ENCODE results near the gene FSD2.

DNA sequence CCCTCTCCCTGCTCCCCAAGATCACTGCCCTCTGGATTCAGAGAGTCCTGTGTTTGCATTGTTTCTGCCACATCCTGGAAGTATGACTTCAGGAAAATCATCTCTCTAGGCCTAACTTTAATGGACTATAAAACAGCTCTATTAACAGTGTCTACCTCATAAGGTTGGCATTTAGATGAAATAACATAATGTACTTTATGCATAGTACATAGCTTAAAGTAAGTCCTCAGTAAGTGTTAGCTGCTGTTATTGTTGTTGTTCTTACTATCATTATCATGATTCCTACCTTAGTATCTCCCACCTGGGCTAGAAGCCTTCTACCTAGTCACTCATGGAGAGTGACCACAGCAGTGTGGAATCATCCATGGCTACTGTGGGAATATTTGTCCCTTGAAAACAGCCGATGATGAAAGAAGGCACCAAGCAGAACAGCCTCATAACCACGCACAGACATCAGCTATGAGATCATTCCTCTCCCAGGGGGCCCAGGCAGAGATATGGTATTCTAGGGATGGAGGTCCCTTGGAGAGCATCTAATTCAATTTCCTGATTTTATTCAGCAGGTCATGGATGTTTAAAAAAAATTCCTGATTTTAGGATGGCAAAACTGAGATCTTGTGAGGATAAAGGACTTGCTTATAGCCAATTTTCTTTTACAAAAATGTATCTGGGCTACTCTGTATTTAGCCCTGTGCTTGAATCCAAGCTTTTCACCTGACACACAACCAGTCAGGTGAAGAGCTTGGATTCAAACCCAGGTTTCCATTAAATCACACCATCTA lies 1.9 kb downstream of the FSD2 start:
- no peak for TF ChIP-seq POLR2AphosphoS5 (IDR thresholded peaks at IDR 0.05; ENCODE audit: low read depth, low read length)
- TF ChIP-seq, protein P1, sequence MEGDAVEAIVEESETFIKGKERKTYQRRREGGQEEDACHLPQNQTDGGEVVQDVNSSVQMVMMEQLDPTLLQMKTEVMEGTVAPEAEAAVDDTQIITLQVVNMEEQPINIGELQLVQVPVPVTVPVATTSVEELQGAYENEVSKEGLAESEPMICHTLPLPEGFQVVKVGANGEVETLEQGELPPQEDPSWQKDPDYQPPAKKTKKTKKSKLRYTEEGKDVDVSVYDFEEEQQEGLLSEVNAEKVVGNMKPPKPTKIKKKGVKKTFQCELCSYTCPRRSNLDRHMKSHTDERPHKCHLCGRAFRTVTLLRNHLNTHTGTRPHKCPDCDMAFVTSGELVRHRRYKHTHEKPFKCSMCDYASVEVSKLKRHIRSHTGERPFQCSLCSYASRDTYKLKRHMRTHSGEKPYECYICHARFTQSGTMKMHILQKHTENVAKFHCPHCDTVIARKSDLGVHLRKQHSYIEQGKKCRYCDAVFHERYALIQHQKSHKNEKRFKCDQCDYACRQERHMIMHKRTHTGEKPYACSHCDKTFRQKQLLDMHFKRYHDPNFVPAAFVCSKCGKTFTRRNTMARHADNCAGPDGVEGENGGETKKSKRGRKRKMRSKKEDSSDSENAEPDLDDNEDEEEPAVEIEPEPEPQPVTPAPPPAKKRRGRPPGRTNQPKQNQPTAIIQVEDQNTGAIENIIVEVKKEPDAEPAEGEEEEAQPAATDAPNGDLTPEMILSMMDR (IDR thresholded peaks at IDR 0.05; ENCODE audit: control extremely low read depth in 1 of 3, insufficient read depth in 1 of 3, low read depth in 1 of 3, low read length in 3 of 3), result no peak
- no peak for TF ChIP-seq POLR2A (IDR thresholded peaks at IDR 0.05; ENCODE audit: control extremely low read depth in 1 of 2, low read depth in 2 of 2, low read length in 2 of 2)
- no peak for TF ChIP-seq GABPA (IDR thresholded peaks at IDR 0.05; ENCODE audit: borderline replicate concordance, insufficient read depth, low read length)
- TF ChIP-seq CHD1 (IDR thresholded peaks at IDR 0.05; ENCODE audit: low read depth, low read length), result no peak
